HCT116 (cell line): Measurements from ENCODE around the gene SAPCD2. TPM values are rescaled to one million over a fixed set of nuclear protein-coding genes. Genes with fewer than 3 reads are reported as not detected.
A peak's percentile ranks its signal among the peaks of the same experiment; 100 is the strongest.
"Not testable (repeated sequence)": the region's sequence is repeated elsewhere in the genome, so short reads cannot be mapped to it uniquely, and the experiment has no call there.

ENCODE experiments used
- ATAC-seq: fragments of 200-7000 bp; cut with Tn5 transposase; 2 replicates; pipeline ENCODE4 v1.9.1; 2020; ENCODE audit warnings: mild to moderate bottlenecking, moderate library complexity
- BruUV-seq: library from RNA; stranded (reverse); fragments of 400-500 nt; replicated peaks from 2 replicates; lab custom pipeline; 2021; lab: Mats Ljungman, UMichigan
- CTCF ChIA-PET: fragments of 300-600 bp; sonication (Branson Sonifier 250); formaldehyde crosslinking; loops from one replicate; lab custom pipeline; 2021; ENCODE audit warnings: antibody characterized with exemption; lab: Charles Lee
- POLR2A ChIA-PET: fragments of 300-600, 350-600 bp; sonication (Branson Sonifier 250); formaldehyde crosslinking; loops from one replicate; lab custom pipeline; 2021; ENCODE audit warnings: antibody characterized with exemption; lab: Charles Lee
- RAD21 ChIA-PET, 2 experiments: fragments of 300-600 bp; sonication (Branson Sonifier 250); formaldehyde crosslinking; loops; one replicate each; lab custom pipeline; 2023; ENCODE audit warnings: low total read pairs in 2 of 2; ENCODE audit not compliant: uncharacterized antibody in 2 of 2, unreplicated experiment in 2 of 2, low non-redundant PET in 1 of 2; lab: Charles Lee
- DNase-seq: peaks from one replicate; pipeline ENCODE4 v3.0.0-alpha.2; 2010; ENCODE audit warnings: low read depth, low spot score
- H2AFZ ChIP-seq: fragments of 200-600 bp; shearing (Covaris generic), sonication (generic); 2 replicates; pipeline ENCODE4 v1.6.1; 2017; ENCODE audit warnings: low read depth, mixed run types, mixed read lengths, antibody characterized with exemption, low read length; ENCODE audit not compliant: poor library complexity, severe bottlenecking
- H3K27ac ChIP-seq: 2 replicates; pipeline ENCODE4 v1.5.1; 2012; ENCODE audit warnings: low read depth, low read length
- H3K27me3 ChIP-seq: fragments of 200-600 bp; sonication (generic); 2 replicates; pipeline ENCODE4 v1.6.1; 2016; ENCODE audit warnings: mixed run types, low read length, mixed read lengths; ENCODE audit not compliant: insufficient read depth
- H3K36me3 ChIP-seq, 2 experiments: fragments of 200-500 bp in 1 of 2; fragments of 200-600 bp in 1 of 2; sonication (Bioruptor generic) in 1 of 2; sonication (generic) in 1 of 2; 2 replicates each; pipeline versions ENCODE4 v1.5.1 to v1.6.1; 2014 to 2016; ENCODE audit warnings: low read length in 2 of 2, inconsistent platforms in 1 of 2, mixed read lengths in 1 of 2, mixed run types in 1 of 2; ENCODE audit not compliant: insufficient read depth in 2 of 2, control insufficient read depth in 1 of 2
- H3K4me1 ChIP-seq, 2 experiments: fragments of 200-600 bp in 1 of 2; sonication (generic) in 1 of 2; 2 replicates each; pipeline versions ENCODE4 v1.5.1 to v1.6.1; 2012 to 2017; ENCODE audit warnings: low read length in 2 of 2, inconsistent platforms in 1 of 2, mild to moderate bottlenecking in 1 of 2, mixed read lengths in 1 of 2, mixed run types in 1 of 2, moderate library complexity in 1 of 2; ENCODE audit not compliant: insufficient read depth in 2 of 2, control insufficient read depth in 1 of 2
- H3K4me2 ChIP-seq: fragments of 200-600 bp; sonication (generic); 2 replicates; pipeline ENCODE4 v1.6.1; 2017; ENCODE audit warnings: mixed run types, low read length, mixed read lengths
- H3K4me3 ChIP-seq, 2 experiments: fragments of 200-600 bp in 1 of 2; sonication (generic) in 1 of 2; replicated peaks in 1 of 2; 2 replicates each; pipeline ENCODE4 v1.5.1; 2011 to 2016; ENCODE audit warnings: low read length in 2 of 2, control low read depth in 1 of 2, low read depth in 1 of 2, mild to moderate bottlenecking in 1 of 2, mixed read lengths in 1 of 2, mixed run types in 1 of 2
- H3K79me2 ChIP-seq: fragments of 200-600 bp; sonication (generic); 2 replicates; pipeline ENCODE4 v1.6.1; 2017; ENCODE audit warnings: mild to moderate bottlenecking, mixed run types, low read length, moderate library complexity, mixed read lengths; ENCODE audit not compliant: insufficient read depth
- H3K9ac ChIP-seq: fragments of 200-600 bp; sonication (generic); 2 replicates; pipeline ENCODE4 v1.6.1; 2016; ENCODE audit warnings: low read length, mixed read lengths
- H3K9me2 ChIP-seq: fragments of 200-600 bp; sonication (generic), shearing (Covaris generic); 2 replicates; pipeline ENCODE4 v1.6.1; 2017; ENCODE audit warnings: mixed run types, mild to moderate bottlenecking, moderate library complexity; ENCODE audit not compliant: insufficient read depth
- H3K9me3 ChIP-seq, 2 experiments: fragments of 200-500 bp in 1 of 2; fragments of 200-600 bp in 1 of 2; sonication (Bioruptor generic) in 1 of 2; sonication (generic) in 1 of 2; 2 replicates each; pipeline ENCODE4 v1.6.1; 2014 to 2017; ENCODE audit warnings: low read length in 2 of 2, mixed read lengths in 2 of 2, inconsistent platforms in 1 of 2, low read depth in 1 of 2, mild to moderate bottlenecking in 1 of 2, mixed run types in 1 of 2, moderate library complexity in 1 of 2; ENCODE audit not compliant: control insufficient read depth in 1 of 2, insufficient read depth in 1 of 2
- H4K20me1 ChIP-seq: fragments of 200-600 bp; sonication (generic), shearing (Covaris generic); 2 replicates; pipeline ENCODE4 v1.6.1; 2017; ENCODE audit warnings: mixed run types, mild to moderate bottlenecking, moderate library complexity; ENCODE audit not compliant: insufficient read depth
- CTCF ChIP-seq, 3 experiments: fragments of 200-600 bp in 1 of 3; sonication (generic) in 1 of 3; IDR thresholded peaks in 2 of 3; conservative IDR thresholded peaks in 1 of 3; 2 replicates each; pipeline ENCODE4 v1.5.1; 2012 to 2017; ENCODE audit warnings: low read depth in 2 of 3, low read length in 2 of 3, antibody characterized with exemption in 1 of 3, borderline replicate concordance in 1 of 3, control low read depth in 1 of 3, mild to moderate bottlenecking in 1 of 3, mixed read lengths in 1 of 3, mixed run types in 1 of 3, moderate library complexity in 1 of 3; ENCODE audit not compliant: insufficient read depth in 1 of 3
- TCF7L2 ChIP-seq: IDR thresholded peaks from 2 replicates; pipeline ENCODE4 v1.7.0; 2011; ENCODE audit warnings: borderline replicate concordance, inconsistent platforms; ENCODE audit not compliant: insufficient read depth, insufficient read length; ENCODE audit errors: extremely low read depth
- intact Hi-C: fragments of 100-400 bp; cut with micrococcal nuclease; formaldehyde crosslinking; loops from 2 replicates; pipeline ENCODE4 v1.10.0; 2022
- total RNA-seq: library from RNA; stranded (reverse); gene quantifications from one replicate; pipeline ENCODE4 v1.2.1, GENCODE V29; 2021; ENCODE audit not compliant: unreplicated experiment

The SAPCD2 gene
- total RNA-seq, 1 experiment from 2014 or later = 71.7 TPM

GRCh38 chr9:137034039-137034708, 36.2 kb downstream of the SAPCD2 start:
- DNase-seq = no peak
- ChIA-PET CTCF (interaction anchor here (0.8 to 4.0 kb wide), 20 partner anchors 11 to 248 kb away, joined by 3 to 109 read pairs (median 6); partner anchors contain the start of genes AJM1, C8G, NPDC1 and SAPCD2), POLR2A (no interaction called here), RAD21 (interaction anchor here (0.7 to 1.9 kb wide), 5 partner anchors 13 to 187 kb away, joined by 3 to 25 read pairs (median 3); partner anchors contain the start of gene SAPCD2 (in 1 of the 2))
- peak overlapping the region; percentile 70 for H3K4me2 ChIP-seq
- H3K4me1 ChIP-seq = peaks cover 13 to 27% of the 10 kb centered on the region in 2 experiments; a peak in 3 of 4 replicates
- no peaks in the 10 kb centered on the region for H3K79me2 ChIP-seq
- H3K9ac ChIP-seq = no peak overlapping the region
- no peaks in the 10 kb centered on the region for H3K9me3 ChIP-seq
- no peak overlapping the region for H3K4me3 ChIP-seq
- intact Hi-C loops = no loop called here
- H3K36me3 ChIP-seq = peaks cover 0 to 3% of the 10 kb centered on the region in 2 experiments; a peak in 2 of 4 replicates
- TF ChIP-seq TCF7L2 = peak; percentile 13
- TF ChIP-seq CTCF (IDR thresholded peaks at IDR 0.05 in 2 of 3, conservative IDR thresholded peaks at IDR 0.05 in 1 of 3; ENCODE audit: borderline replicate concordance in 1 of 3, insufficient read depth in 1 of 3, low read depth in 2 of 3, low read length in 2 of 3) = no peak
- no peak overlapping the region; the same call in 1 of the 2 replicates for H3K27ac ChIP-seq
- BruUV-seq = no TSS peak
- H4K20me1 ChIP-seq = no peaks in the 10 kb centered on the region
- no peaks in the 10 kb centered on the region for H3K27me3 ChIP-seq
- H3K9me2 ChIP-seq = no peaks in the 10 kb centered on the region
- peak; percentile 10 for ATAC-seq
- H2AFZ ChIP-seq = no peak overlapping the region

- CTCF ChIA-PET = interaction anchor here (1.7 to 4.0 kb wide), 2 partner anchors 85 to 243 kb away, joined by 5 to 109 read pairs; partner anchors contain the start of gene TMEM141
- H2AFZ ChIP-seq, H3K9me3 ChIP-seq, H3K36me3 ChIP-seq, H4K20me1 ChIP-seq, intact Hi-C loops, H3K9ac ChIP-seq, H3K9me2 ChIP-seq, ATAC-seq, H3K27ac ChIP-seq, H3K4me3 ChIP-seq, RAD21 ChIA-PET, H3K79me2 ChIP-seq, BruUV-seq, POLR2A ChIA-PET, H3K27me3 ChIP-seq, DNase-seq, H3K4me2 ChIP-seq: not testable (repeated sequence)
- peaks cover 17 to 34% of the 10 kb centered on the region in 2 experiments for H3K4me1 ChIP-seq
Measured at GRCh38 chr9:137033481-137033880, 36.9 kb downstream of the SAPCD2 start.
